Astrocyte (in vitro differentiated cells and primary cell): ENCODE measurements around the gene THAP3.

Source experiments
- EZH2 ChIP-seq: IDR thresholded peaks from 2 replicates; pipeline ENCODE4 v1.6.1; 2012; ENCODE audit warnings: mild to moderate bottlenecking, low read length, inconsistent platforms; ENCODE audit not compliant: insufficient read depth
- TF ChIP-seq, protein P1 (sequence below): IDR thresholded peaks from 2 replicates; pipeline ENCODE4 v1.5.1; 2011; ENCODE audit warnings: low read depth, mild to moderate bottlenecking, inconsistent platforms, low read length, moderate library complexity; ENCODE audit not compliant: insufficient read depth

GRCh38 chr1:6581561-6582305, 42.9 kb upstream of the THAP3 start:
- TF ChIP-seq, protein P1, sequence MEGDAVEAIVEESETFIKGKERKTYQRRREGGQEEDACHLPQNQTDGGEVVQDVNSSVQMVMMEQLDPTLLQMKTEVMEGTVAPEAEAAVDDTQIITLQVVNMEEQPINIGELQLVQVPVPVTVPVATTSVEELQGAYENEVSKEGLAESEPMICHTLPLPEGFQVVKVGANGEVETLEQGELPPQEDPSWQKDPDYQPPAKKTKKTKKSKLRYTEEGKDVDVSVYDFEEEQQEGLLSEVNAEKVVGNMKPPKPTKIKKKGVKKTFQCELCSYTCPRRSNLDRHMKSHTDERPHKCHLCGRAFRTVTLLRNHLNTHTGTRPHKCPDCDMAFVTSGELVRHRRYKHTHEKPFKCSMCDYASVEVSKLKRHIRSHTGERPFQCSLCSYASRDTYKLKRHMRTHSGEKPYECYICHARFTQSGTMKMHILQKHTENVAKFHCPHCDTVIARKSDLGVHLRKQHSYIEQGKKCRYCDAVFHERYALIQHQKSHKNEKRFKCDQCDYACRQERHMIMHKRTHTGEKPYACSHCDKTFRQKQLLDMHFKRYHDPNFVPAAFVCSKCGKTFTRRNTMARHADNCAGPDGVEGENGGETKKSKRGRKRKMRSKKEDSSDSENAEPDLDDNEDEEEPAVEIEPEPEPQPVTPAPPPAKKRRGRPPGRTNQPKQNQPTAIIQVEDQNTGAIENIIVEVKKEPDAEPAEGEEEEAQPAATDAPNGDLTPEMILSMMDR, result no peak
- no peak for TF ChIP-seq EZH2
